22Rv1 (cell line): ENCODE results near the gene PYROXD2.

ENCODE experiments used
- H3K27ac ChIP-seq: fragments of 450-650 bp; 2 replicates; pipeline ENCODE4 v1.5.1; 2017
- CTCF ChIP-seq: fragments of 450-650 bp; IDR thresholded peaks from 2 replicates; pipeline ENCODE4 v1.5.1; 2017; ENCODE audit warnings: mild to moderate bottlenecking
- ZFX ChIP-seq: fragments of 450-650 bp; IDR thresholded peaks from 2 replicates; pipeline ENCODE4 v1.6.1; 2017; ENCODE audit warnings: antibody characterized with exemption, borderline replicate concordance

The PYROXD2 gene

GRCh38 chr10:98364432-98365102 lies 50.4 kb downstream of the PYROXD2 start:
- TF ChIP-seq CTCF (no peak), ZFX (no peak)
- H3K27ac ChIP-seq = no peak overlapping the region

- TF ChIP-seq CTCF = no peak
- no peak for TF ChIP-seq ZFX
- peak overlapping the region; percentile 40 for H3K27ac ChIP-seq
Measured at GRCh38 chr10:98363220-98363619, 51.8 kb downstream of the PYROXD2 start.

- peak overlapping the region; percentile 72 for H3K27ac ChIP-seq
- TF ChIP-seq CTCF (no peak), ZFX (no peak)
Measured at GRCh38 chr10:98361131-98362025, 53.6 kb downstream of the PYROXD2 start.

- TF ChIP-seq CTCF (no peak), ZFX (no peak)
- no peak overlapping the region for H3K27ac ChIP-seq
Measured at GRCh38 chr10:98357194-98357822, 57.7 kb downstream of the PYROXD2 start.

- no peak overlapping the region for H3K27ac ChIP-seq
- no peak for TF ChIP-seq CTCF
- no peak for TF ChIP-seq ZFX
Measured at GRCh38 chr10:98354491-98354890, 60.5 kb downstream of the PYROXD2 start.

- no peak overlapping the region for H3K27ac ChIP-seq
- no peak for TF ChIP-seq ZFX
- TF ChIP-seq CTCF = no peak
Measured at GRCh38 chr10:98353170-98353569, 61.8 kb downstream of the PYROXD2 start.
